Keratinocyte (primary cell): ENCODE measurements around the gene ZNF581. TPM values are rescaled to one million over a fixed set of nuclear protein-coding genes. Genes with fewer than 3 reads are reported as not detected.

ENCODE experiments used
- DNase-seq: peaks from one replicate; pipeline ENCODE4 v3.0.0-alpha.2; 2011; ENCODE audit warnings: low read depth, missing footprints, low spot score
- FAIRE-seq: peaks from 2 replicates; lab custom pipeline; 2011; peaks lifted over from hg19 to GRCh38; lab: Jason Lieb, UNC
- H2AFZ ChIP-seq: 2 replicates; pipeline ENCODE4 v1.6.0; 2012; ENCODE audit warnings: low read length, control low read depth, inconsistent platforms; ENCODE audit not compliant: control insufficient read depth
- H3K27ac ChIP-seq: 2 replicates; pipeline ENCODE4 v1.5.1; 2011; ENCODE audit warnings: low read length; ENCODE audit not compliant: control insufficient read depth, insufficient read depth
- H3K27me3 ChIP-seq: 3 replicates; pipeline ENCODE4 v1.6.0; 2011; ENCODE audit warnings: low read length; ENCODE audit not compliant: control insufficient read depth, insufficient read depth; ENCODE audit errors: extremely low read depth
- H3K36me3 ChIP-seq, 2 experiments: 2 replicates in 1 of 2; 3 replicates in 1 of 2; pipeline ENCODE4 v1.5.1; 2011; ENCODE audit warnings: low read length in 2 of 2, mild to moderate bottlenecking in 1 of 2; ENCODE audit not compliant: control insufficient read depth in 2 of 2, insufficient read depth in 2 of 2; ENCODE audit errors: extremely low read depth in 1 of 2
- H3K4me1 ChIP-seq: 3 replicates; pipeline ENCODE4 v1.5.1; 2011; ENCODE audit warnings: low read length; ENCODE audit not compliant: control insufficient read depth, insufficient read depth; ENCODE audit errors: extremely low read depth
- H3K4me2 ChIP-seq: 3 replicates; pipeline ENCODE4 v1.6.0; 2011; ENCODE audit warnings: low read depth, low read length; ENCODE audit not compliant: control insufficient read depth, insufficient read depth; ENCODE audit errors: extremely low read depth
- H3K4me3 ChIP-seq, 3 experiments: fragments of 200-600 bp in 1 of 3; sonication (generic) in 1 of 3; 2 replicates in 2 of 3; 3 replicates in 1 of 3; pipeline ENCODE4 v1.5.1; 2011 to 2016; ENCODE audit warnings: low read length in 3 of 3, mild to moderate bottlenecking in 3 of 3, control low read depth in 2 of 3, inconsistent platforms in 1 of 3, low read depth in 1 of 3, mixed read lengths in 1 of 3, mixed run types in 1 of 3, moderate library complexity in 1 of 3; ENCODE audit not compliant: control insufficient read depth in 2 of 3, insufficient read depth in 2 of 3; ENCODE audit errors: extremely low read depth in 1 of 3
- H3K79me2 ChIP-seq: 2 replicates; pipeline ENCODE4 v1.6.0; 2012; ENCODE audit warnings: low read length; ENCODE audit not compliant: control insufficient read depth, insufficient read depth
- H3K9ac ChIP-seq: 3 replicates; pipeline ENCODE4 v1.6.0; 2011; ENCODE audit warnings: low read length; ENCODE audit not compliant: control insufficient read depth, insufficient read depth; ENCODE audit errors: extremely low read depth
- H3K9me1 ChIP-seq: 3 replicates; pipeline ENCODE4 v1.6.0; 2011; ENCODE audit warnings: low read length; ENCODE audit not compliant: control insufficient read depth, insufficient read depth; ENCODE audit errors: extremely low read depth
- H3K9me3 ChIP-seq: 2 replicates; pipeline ENCODE4 v1.5.1; 2012; ENCODE audit warnings: low read depth, low read length; ENCODE audit not compliant: control insufficient read depth
- H4K20me1 ChIP-seq: 3 replicates; pipeline ENCODE4 v1.6.0; 2011; ENCODE audit warnings: low read length; ENCODE audit not compliant: control insufficient read depth, insufficient read depth; ENCODE audit errors: extremely low read depth
- EZH2 ChIP-seq: IDR thresholded peaks from one replicate; pipeline ENCODE4 v1.6.1; 2012; ENCODE audit warnings: inconsistent platforms, mild to moderate bottlenecking, low read length, moderate library complexity
- dilution Hi-C: fragments of 300-500 bp; cut with MboI; formaldehyde crosslinking; loops from one replicate; pipeline ENCODE4 v1.7.0; 2020; ENCODE audit warnings: low sequenced_read_pairs; ENCODE audit not compliant: extremely low pct_ligation_motif_present
- polyA plus RNA-seq, 5 experiments: library from polyadenylated mRNA; depleted of rRNA in 3 of 5; stranded (reverse) in 3 of 5; stranded (forward) in 1 of 5; unstranded in 1 of 5; fragments of >200 nt; gene quantifications; 1 replicate in 1 of 5; 2 replicates in 3 of 5; 3 replicates in 1 of 5; pipeline versions ENCODE4 v1.2.1 to v1.2.3, GENCODE V29; 2011 to 2012; ENCODE audit warnings: missing spikeins in 2 of 5, low read depth in 1 of 5, low replicate concordance in 1 of 5
- TF ChIP-seq, protein P1 (sequence below), 3 experiments: IDR thresholded peaks in 1 of 3; conservative IDR thresholded peaks in 1 of 3; optimal IDR thresholded peaks in 1 of 3; 2 replicates in 2 of 3; 3 replicates in 1 of 3; pipeline versions ENCODE3 to v1.5.1; 2011; ENCODE audit warnings: low read length in 3 of 3, mild to moderate bottlenecking in 3 of 3, moderate library complexity in 2 of 3, control low read depth in 1 of 3, inconsistent platforms in 1 of 3; ENCODE audit not compliant: insufficient read depth in 2 of 3; ENCODE audit errors: extremely low read depth in 1 of 3

The ZNF581 gene
- polyA plus RNA-seq, 1 donor (not counting 4 experiments of a cell fraction or from before 2014, with no cell fraction given): 14.8 TPM

DNA sequence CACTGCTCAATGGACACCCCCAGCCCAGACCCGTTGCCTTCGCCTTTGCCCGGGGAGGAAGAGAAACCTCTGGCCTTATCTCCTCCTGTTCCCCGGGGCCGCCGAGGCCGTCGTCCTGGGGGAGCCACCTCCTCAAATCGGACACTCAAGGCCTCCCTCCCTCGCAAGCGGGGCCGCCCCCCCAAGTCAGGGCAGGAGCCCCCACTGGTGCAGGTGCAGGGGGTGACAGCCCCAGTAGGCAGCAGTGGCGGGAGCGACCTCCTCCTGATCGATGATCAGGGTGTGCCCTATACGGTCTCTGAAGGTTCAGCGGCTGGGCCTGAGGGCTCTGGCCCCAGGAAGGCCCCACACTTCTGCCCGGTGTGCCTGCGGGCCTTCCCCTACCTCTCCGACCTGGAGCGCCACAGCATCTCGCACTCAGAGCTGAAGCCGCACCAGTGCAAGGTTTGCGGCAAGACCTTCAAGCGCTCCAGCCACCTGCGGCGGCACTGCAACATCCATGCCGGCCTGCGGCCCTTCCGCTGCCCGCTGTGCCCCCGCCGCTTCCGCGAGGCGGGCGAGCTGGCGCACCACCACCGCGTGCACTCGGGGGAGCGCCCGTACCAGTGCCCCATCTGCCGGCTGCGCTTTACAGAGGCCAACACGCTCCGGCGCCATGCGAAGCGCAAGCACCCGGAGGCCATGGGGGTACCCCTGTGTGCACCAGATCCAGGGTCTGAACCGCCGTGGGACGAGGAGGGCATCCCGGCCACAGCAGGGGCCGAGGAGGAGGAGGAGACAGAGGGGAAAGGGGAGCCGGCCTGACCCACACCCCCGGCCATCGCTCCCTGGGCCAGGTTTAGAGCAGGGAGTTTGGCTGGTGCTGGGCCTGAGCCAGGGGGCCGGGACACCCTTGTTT lies 41.1 kb upstream of the ZNF581 start:
- FAIRE-seq (no peak), DNase-seq (no peak)
- H3K27ac ChIP-seq: peak overlapping the region; percentile 64
- H3K9me3 ChIP-seq: no peaks in the 10 kb centered on the region
- peaks cover 6 to 7% of the 10 kb centered on the region in 2 experiments for H3K36me3 ChIP-seq
- TF ChIP-seq, protein P1, sequence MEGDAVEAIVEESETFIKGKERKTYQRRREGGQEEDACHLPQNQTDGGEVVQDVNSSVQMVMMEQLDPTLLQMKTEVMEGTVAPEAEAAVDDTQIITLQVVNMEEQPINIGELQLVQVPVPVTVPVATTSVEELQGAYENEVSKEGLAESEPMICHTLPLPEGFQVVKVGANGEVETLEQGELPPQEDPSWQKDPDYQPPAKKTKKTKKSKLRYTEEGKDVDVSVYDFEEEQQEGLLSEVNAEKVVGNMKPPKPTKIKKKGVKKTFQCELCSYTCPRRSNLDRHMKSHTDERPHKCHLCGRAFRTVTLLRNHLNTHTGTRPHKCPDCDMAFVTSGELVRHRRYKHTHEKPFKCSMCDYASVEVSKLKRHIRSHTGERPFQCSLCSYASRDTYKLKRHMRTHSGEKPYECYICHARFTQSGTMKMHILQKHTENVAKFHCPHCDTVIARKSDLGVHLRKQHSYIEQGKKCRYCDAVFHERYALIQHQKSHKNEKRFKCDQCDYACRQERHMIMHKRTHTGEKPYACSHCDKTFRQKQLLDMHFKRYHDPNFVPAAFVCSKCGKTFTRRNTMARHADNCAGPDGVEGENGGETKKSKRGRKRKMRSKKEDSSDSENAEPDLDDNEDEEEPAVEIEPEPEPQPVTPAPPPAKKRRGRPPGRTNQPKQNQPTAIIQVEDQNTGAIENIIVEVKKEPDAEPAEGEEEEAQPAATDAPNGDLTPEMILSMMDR (optimal IDR thresholded peaks at IDR 0.05 in 1 of 3, IDR thresholded peaks at IDR 0.05 in 1 of 3, conservative IDR thresholded peaks at IDR 0.05 in 1 of 3; ENCODE audit: extremely low read depth in 1 of 3, insufficient read depth in 2 of 3, low read length in 3 of 3): no peak
- TF ChIP-seq EZH2: no peak
- peaks cover 13% of the 10 kb centered on the region for H3K79me2 ChIP-seq
- H2AFZ ChIP-seq: no peak overlapping the region
- no peak overlapping the region for H3K9ac ChIP-seq
- H3K4me3 ChIP-seq: no peak overlapping the region
- no peaks in the 10 kb centered on the region for H3K27me3 ChIP-seq
- dilution Hi-C loops: no loop called here
- H4K20me1 ChIP-seq: no peaks in the 10 kb centered on the region
- H3K4me1 ChIP-seq: peaks cover 23% of the 10 kb centered on the region
- H3K4me2 ChIP-seq: no peak overlapping the region
- H3K9me1 ChIP-seq: no peaks in the 10 kb centered on the region

DNA sequence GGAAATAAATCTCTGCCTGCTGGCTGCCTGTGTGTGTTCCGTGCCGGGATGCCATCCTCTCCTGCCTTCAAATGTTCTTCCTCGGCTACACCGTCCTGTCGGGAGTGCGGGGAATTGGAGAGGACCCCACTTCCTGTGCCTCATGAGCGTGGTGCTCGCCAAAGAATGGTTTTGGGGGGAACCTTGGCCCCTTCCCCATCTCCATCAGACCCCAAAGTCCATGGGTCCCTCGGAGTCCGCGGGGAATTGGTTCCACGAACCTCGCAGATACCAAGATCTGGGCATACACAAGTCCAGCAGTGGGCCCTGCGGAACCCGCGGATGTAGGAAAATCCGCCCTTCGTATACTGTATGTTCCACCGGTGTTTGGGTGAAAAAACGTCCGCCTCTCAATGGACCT lies 40.3 kb upstream of the ZNF581 start:
- no peaks in the 10 kb centered on the region for H3K27me3 ChIP-seq
- H3K9ac ChIP-seq: no peak overlapping the region
- DNase-seq (no peak), FAIRE-seq (no peak)
- H3K9me1 ChIP-seq: no peaks in the 10 kb centered on the region
- dilution Hi-C loops: no loop called here
- no peak for TF ChIP-seq EZH2
- TF ChIP-seq, protein P1 (optimal IDR thresholded peaks at IDR 0.05 in 1 of 3, IDR thresholded peaks at IDR 0.05 in 1 of 3, conservative IDR thresholded peaks at IDR 0.05 in 1 of 3; ENCODE audit: extremely low read depth in 1 of 3, insufficient read depth in 2 of 3, low read length in 3 of 3): no peak
- H3K36me3 ChIP-seq: peaks cover 7% of the 10 kb centered on the region in 2 experiments
- H3K79me2 ChIP-seq: peaks cover 21% of the 10 kb centered on the region
- no peaks in the 10 kb centered on the region for H4K20me1 ChIP-seq
- no peaks in the 10 kb centered on the region for H3K9me3 ChIP-seq
- no peak overlapping the region for H2AFZ ChIP-seq
- no peak overlapping the region for H3K4me3 ChIP-seq
- H3K4me2 ChIP-seq: no peak overlapping the region
- no peak overlapping the region for H3K27ac ChIP-seq
- H3K4me1 ChIP-seq: peaks cover 23% of the 10 kb centered on the region
